ENCODE measurements around the gene TAB2. TPM values are rescaled to one million over a fixed set of nuclear protein-coding genes. Genes with fewer than 3 reads are reported as not detected.
A peak's percentile ranks its signal among the peaks of the same experiment; 100 is the strongest.

TAB2 gene
- total RNA-seq, 1 experiment from 2014 or later: 56.2 TPM

- Histone ChIP-seq H3K79me1 (ENCODE audit: insufficient read depth, low read depth, low read length, poor library complexity, severe bottlenecking) (peaks cover 3% of the 10 kb centered on the region), H4K20me1 (ENCODE audit: control insufficient read depth, insufficient read depth, insufficient read length) (no peaks in the 10 kb centered on the region)
- DNase-seq: no peak
These were observed 75.0 kb downstream of the TAB2 start for GRCh38 chr6:149392535-149392934.

More at GRCh38 chr6:149392535-149392934, 75.0 kb downstream of the TAB2 start:
- Histone ChIP-seq H2BK12ac (ENCODE audit: insufficient read length, low read depth, low read length) (no peak overlapping the region), H3T11ph (ENCODE audit: low read length) (no peak overlapping the region), H3K9me3 (ENCODE audit: control insufficient read depth, low read depth, low read length) (no peaks in the 10 kb centered on the region), H3K27ac (ENCODE audit: insufficient read length, low read depth, low read length) (no peak overlapping the region), H2BK5ac (ENCODE audit: insufficient read length, low read length) (no peak overlapping the region), H2BK20ac (ENCODE audit: low read depth, low read length, poor library complexity, severe bottlenecking) (no peak overlapping the region), H4K91ac (ENCODE audit: insufficient read length, low read depth, low read length) (no peak overlapping the region), H3K23ac (ENCODE audit: insufficient read length, low read depth, low read length) (no peak overlapping the region), H3K56ac (ENCODE audit: insufficient read length, low read depth, low read length) (no peak overlapping the region), H2BK15ac (ENCODE audit: low read depth, low read length) (no peak overlapping the region), H3K79me2 (ENCODE audit: insufficient read depth, low read length) (no peaks in the 10 kb centered on the region), H3K4me2 (ENCODE audit: insufficient read depth, insufficient read length, low read length) (no peak overlapping the region), H2BK120ac (ENCODE audit: low read depth, low read length, poor library complexity, severe bottlenecking) (no peak overlapping the region), H3K23me2 (ENCODE audit: insufficient read length, low read depth, low read length, poor library complexity, severe bottlenecking) (no peaks in the 10 kb centered on the region), H3K14ac (ENCODE audit: insufficient read depth, low read length) (no peak overlapping the region), H3K4me1 (ENCODE audit: insufficient read depth, low read length) (no peaks in the 10 kb centered on the region), H3K4ac (ENCODE audit: low read depth, low read length) (no peak overlapping the region), H4K5ac (ENCODE audit: insufficient read length, low read depth, low read length) (no peak overlapping the region), H3K18ac (ENCODE audit: insufficient read length, low read depth, low read length) (no peak overlapping the region), H3K9ac (ENCODE audit: extremely low read depth, insufficient read length, low read length) (no peak overlapping the region), H4K8ac (replicated peaks; ENCODE audit: insufficient read length, low read depth, low read length) (no peak overlapping the region), H2AK5ac (ENCODE audit: insufficient read length, low read length) (no peak overlapping the region), H3K27me3 (ENCODE audit: insufficient read depth, low read length) (no peaks in the 10 kb centered on the region), H2AFZ (ENCODE audit: low read length) (no peak overlapping the region)
- H3K4me1 Mint-ChIP-seq: peaks cover 0 to 3% of the 10 kb centered on the region in 2 experiments; a peak in 2 of 4 replicates
- H3K27me3 Mint-ChIP-seq (ENCODE audit: low read depth): no peaks in the 10 kb centered on the region
- TF ChIP-seq CTCF (conservative IDR thresholded peaks at IDR 0.05): no peak
- H3K9me3 Mint-ChIP-seq: peaks cover 0 to 2% of the 10 kb centered on the region in 2 experiments; a peak in 2 of 5 replicates
- H3K27ac Mint-ChIP-seq: peak overlapping the region in 1 of 3 experiments; percentile 20; a peak in 3 of 7 replicates
- H3K36me3 Mint-ChIP-seq (ENCODE audit: insufficient read depth in 1 of 3, low read depth in 3 of 3): peaks cover 9 to 24% (median 12%) of the 10 kb centered on the region in 3 experiments; a peak in 6 of 7 replicates
- H3K4me3 Mint-ChIP-seq: no peak overlapping the region
